SH-SY5Y (cell line): ENCODE results near the gene RANBP17.

Source experiments
- GATA2 ChIP-seq: IDR thresholded peaks from 2 replicates; pipeline ENCODE4 v1.6.1; 2011; ENCODE audit warnings: mild to moderate bottlenecking, low read depth, low read length
- GATA3 ChIP-seq: IDR thresholded peaks from 2 replicates; pipeline ENCODE4 v1.6.1; 2011; ENCODE audit warnings: low read depth, mild to moderate bottlenecking, low read length, moderate library complexity

DNA sequence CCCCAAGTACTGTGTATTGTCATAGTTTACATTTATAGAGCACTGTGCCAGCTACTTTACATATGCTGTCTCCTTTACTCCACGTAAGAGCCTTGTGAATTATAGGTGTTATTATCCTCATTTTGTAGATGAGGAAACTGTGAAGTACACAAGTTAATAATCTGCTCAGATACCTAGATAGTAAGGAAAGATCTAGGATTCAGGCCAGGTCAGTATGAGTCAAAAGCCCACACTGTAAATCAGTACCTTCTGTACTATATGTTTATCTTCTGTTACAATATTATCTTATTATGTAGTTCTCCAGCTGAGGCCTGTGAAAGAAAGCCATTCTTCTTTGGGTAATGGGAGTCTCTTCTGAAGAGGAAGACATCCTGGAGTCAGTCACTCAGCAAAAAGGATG is 374.8 kb downstream of the RANBP17 start:
- TF ChIP-seq GATA2: no peak
- no peak for TF ChIP-seq GATA3
